Neural cell (in vitro differentiated cells): ENCODE measurements around the gene CDH4. TPM values are rescaled to one million over a fixed set of nuclear protein-coding genes. Genes with fewer than 3 reads are reported as not detected.

Experiments used
- H2AFZ ChIP-seq: fragments of 200-600, 300-800 bp; sonication (generic), shearing (Covaris generic); 2 replicates; pipeline ENCODE4 v1.6.0; 2014; ENCODE audit warnings: low read depth, mild to moderate bottlenecking, antibody characterized with exemption, low read length, moderate library complexity
- H3F3A ChIP-seq: fragments of 200-600 bp; shearing (Covaris generic); 2 replicates; pipeline ENCODE4 v1.6.1; 2016; ENCODE audit warnings: mild to moderate bottlenecking, moderate library complexity, mixed read lengths, antibody characterized with exemption, low read length; ENCODE audit not compliant: insufficient read depth, poor library complexity, severe bottlenecking
- H3K27ac ChIP-seq: fragments of 200-600, 300-800 bp; sonication (generic), shearing (Covaris generic); 2 replicates; pipeline ENCODE4 v1.5.1; 2014; ENCODE audit warnings: mild to moderate bottlenecking, low read length, moderate library complexity
- H3K27me3 ChIP-seq: fragments of 300-800, 200-600 bp; sonication (generic), shearing (Covaris generic); 2 replicates; pipeline ENCODE4 v1.6.0; 2014; ENCODE audit warnings: mild to moderate bottlenecking, low read depth, low read length, moderate library complexity; ENCODE audit not compliant: insufficient read depth
- H3K36me3 ChIP-seq: fragments of 300-800, 200-600 bp; sonication (generic), shearing (Covaris generic); 2 replicates; pipeline ENCODE4 v1.5.1; 2014; ENCODE audit warnings: mild to moderate bottlenecking, antibody characterized with exemption, low read length, moderate library complexity; ENCODE audit not compliant: insufficient read depth
- H3K4me2 ChIP-seq: fragments of 300-800, 200-600 bp; sonication (generic), shearing (Covaris generic); 2 replicates; pipeline ENCODE4 v1.6.0; 2014; ENCODE audit warnings: mild to moderate bottlenecking, low read length
- H3K4me3 ChIP-seq: fragments of 300-800, 200-600 bp; sonication (generic), shearing (Covaris generic); 2 replicates; pipeline ENCODE4 v1.5.1; 2014; ENCODE audit warnings: mild to moderate bottlenecking, low read length, moderate library complexity
- H3K79me2 ChIP-seq: fragments of 200-600 bp; shearing (Covaris generic); replicated peaks from 2 replicates; pipeline ENCODE4 v1.6.0; 2014; ENCODE audit warnings: mild to moderate bottlenecking, low read length, moderate library complexity; ENCODE audit not compliant: insufficient read depth
- H3K9ac ChIP-seq: fragments of 300-800, 200-600 bp; sonication (generic), shearing (Covaris generic); 2 replicates; pipeline ENCODE4 v1.6.1; 2016; ENCODE audit warnings: mild to moderate bottlenecking, low read length, mixed read lengths
- H3K9me2 ChIP-seq: fragments of 200-600 bp; shearing (Covaris generic); 2 replicates; pipeline ENCODE4 v1.6.1; 2016; ENCODE audit warnings: mild to moderate bottlenecking, low read length, mixed read lengths; ENCODE audit not compliant: insufficient read depth
- H3K9me3 ChIP-seq: fragments of 200-600, 300-800 bp; sonication (generic), shearing (Covaris generic); 2 replicates; pipeline ENCODE4 v1.6.1; 2016; ENCODE audit warnings: mild to moderate bottlenecking, mixed run types, low read length, moderate library complexity, mixed read lengths
- H4K20me1 ChIP-seq: fragments of 200-600 bp; shearing (Covaris generic); 2 replicates; pipeline ENCODE4 v1.6.1; 2016; ENCODE audit warnings: mild to moderate bottlenecking, mixed run types; ENCODE audit not compliant: insufficient read depth
- EP300 ChIP-seq: fragments of 450-650 bp; conservative IDR thresholded peaks from 2 replicates; pipeline ENCODE4 v1.6.1; 2014; ENCODE audit warnings: antibody characterized with exemption, mild to moderate bottlenecking, moderate library complexity; ENCODE audit not compliant: poor library complexity, severe bottlenecking
- EZH2 ChIP-seq: fragments of 200-600, 300-800 bp; shearing (Covaris generic), sonication (generic); IDR thresholded peaks from 2 replicates; pipeline ENCODE4 v1.6.1; 2014; ENCODE audit warnings: antibody characterized with exemption, low read length, borderline replicate concordance, mild to moderate bottlenecking; ENCODE audit not compliant: insufficient read depth, poor library complexity, severe bottlenecking
- MXI1 ChIP-seq: fragments of 450-650 bp; conservative IDR thresholded peaks from 2 replicates; pipeline ENCODE4 v1.6.1; 2014; ENCODE audit warnings: antibody characterized with exemption, mild to moderate bottlenecking; ENCODE audit not compliant: poor library complexity, severe bottlenecking
- POLR2AphosphoS5 ChIP-seq: IDR thresholded peaks from 2 replicates; pipeline ENCODE4 v1.6.1; 2012
- RAD21 ChIP-seq: fragments of 450-650 bp; conservative IDR thresholded peaks from 2 replicates; pipeline ENCODE4 v1.6.1; 2014; ENCODE audit warnings: antibody characterized with exemption, mild to moderate bottlenecking, moderate library complexity
- SMC3 ChIP-seq: fragments of 450-650 bp; conservative IDR thresholded peaks from 2 replicates; pipeline ENCODE4 v1.6.1; 2014; ENCODE audit warnings: antibody characterized with exemption, mild to moderate bottlenecking, moderate library complexity; ENCODE audit not compliant: poor library complexity
- TAF1 ChIP-seq: IDR thresholded peaks from 2 replicates; pipeline ENCODE4 v1.6.1; 2012; ENCODE audit warnings: low read depth
- polyA plus RNA-seq: library from polyadenylated mRNA; depleted of rRNA; stranded (reverse); fragments of >200 nt; gene quantifications from 2 replicates; pipeline ENCODE4 v1.2.3, GENCODE V29; 2014
- TF ChIP-seq, protein P1 (sequence below): IDR thresholded peaks from 2 replicates; pipeline ENCODE4 v1.6.1; 2012; ENCODE audit warnings: borderline replicate concordance
- TF ChIP-seq, protein P2 (sequence below): fragments of 450-650 bp; IDR thresholded peaks from 2 replicates; pipeline ENCODE4 v1.5.1; 2014; ENCODE audit warnings: antibody characterized with exemption, mild to moderate bottlenecking, moderate library complexity; ENCODE audit not compliant: poor library complexity, severe bottlenecking

The CDH4 gene
- polyA plus RNA-seq, 1 donor from 2014 or later, result 24.6 TPM

DNA sequence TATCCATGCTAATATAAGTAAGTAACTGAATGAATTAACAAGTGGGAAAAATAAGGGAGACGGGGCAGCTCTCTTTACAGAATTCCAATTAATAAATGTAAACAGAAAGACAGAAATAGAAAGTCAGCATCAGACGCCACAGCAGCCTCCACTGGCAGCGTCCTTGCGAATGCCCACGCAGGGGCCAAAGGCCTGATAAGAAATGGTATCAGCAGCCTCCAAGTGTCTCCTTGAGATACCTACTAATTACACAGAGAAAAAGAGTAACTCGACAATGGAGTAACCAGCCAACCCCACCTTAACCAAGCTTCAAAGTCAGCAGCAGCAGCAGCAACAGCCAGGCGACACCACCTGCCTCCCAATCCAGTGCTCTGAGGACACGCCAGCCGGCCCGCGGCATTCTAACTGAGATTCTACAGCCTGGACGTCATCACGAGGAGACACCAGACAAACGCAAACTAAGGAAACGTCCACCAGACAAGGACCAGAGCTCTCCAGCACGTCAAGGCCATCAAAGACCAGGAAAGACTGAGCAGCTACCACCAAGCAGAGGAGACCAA lies 734.8 kb downstream of the CDH4 start:
- peaks cover 4% of the 10 kb centered on the region for H3K36me3 ChIP-seq
- no peaks in the 10 kb centered on the region for H3K9me2 ChIP-seq
- no peaks in the 10 kb centered on the region for H3K9me3 ChIP-seq
- no peak overlapping the region for H2AFZ ChIP-seq
- H3K4me3 ChIP-seq, result no peak overlapping the region
- no peaks in the 10 kb centered on the region for H4K20me1 ChIP-seq
- no peak overlapping the region for H3K9ac ChIP-seq
- no peak for TF ChIP-seq POLR2AphosphoS5
- no peak for TF ChIP-seq SMC3
- TF ChIP-seq, protein P1, sequence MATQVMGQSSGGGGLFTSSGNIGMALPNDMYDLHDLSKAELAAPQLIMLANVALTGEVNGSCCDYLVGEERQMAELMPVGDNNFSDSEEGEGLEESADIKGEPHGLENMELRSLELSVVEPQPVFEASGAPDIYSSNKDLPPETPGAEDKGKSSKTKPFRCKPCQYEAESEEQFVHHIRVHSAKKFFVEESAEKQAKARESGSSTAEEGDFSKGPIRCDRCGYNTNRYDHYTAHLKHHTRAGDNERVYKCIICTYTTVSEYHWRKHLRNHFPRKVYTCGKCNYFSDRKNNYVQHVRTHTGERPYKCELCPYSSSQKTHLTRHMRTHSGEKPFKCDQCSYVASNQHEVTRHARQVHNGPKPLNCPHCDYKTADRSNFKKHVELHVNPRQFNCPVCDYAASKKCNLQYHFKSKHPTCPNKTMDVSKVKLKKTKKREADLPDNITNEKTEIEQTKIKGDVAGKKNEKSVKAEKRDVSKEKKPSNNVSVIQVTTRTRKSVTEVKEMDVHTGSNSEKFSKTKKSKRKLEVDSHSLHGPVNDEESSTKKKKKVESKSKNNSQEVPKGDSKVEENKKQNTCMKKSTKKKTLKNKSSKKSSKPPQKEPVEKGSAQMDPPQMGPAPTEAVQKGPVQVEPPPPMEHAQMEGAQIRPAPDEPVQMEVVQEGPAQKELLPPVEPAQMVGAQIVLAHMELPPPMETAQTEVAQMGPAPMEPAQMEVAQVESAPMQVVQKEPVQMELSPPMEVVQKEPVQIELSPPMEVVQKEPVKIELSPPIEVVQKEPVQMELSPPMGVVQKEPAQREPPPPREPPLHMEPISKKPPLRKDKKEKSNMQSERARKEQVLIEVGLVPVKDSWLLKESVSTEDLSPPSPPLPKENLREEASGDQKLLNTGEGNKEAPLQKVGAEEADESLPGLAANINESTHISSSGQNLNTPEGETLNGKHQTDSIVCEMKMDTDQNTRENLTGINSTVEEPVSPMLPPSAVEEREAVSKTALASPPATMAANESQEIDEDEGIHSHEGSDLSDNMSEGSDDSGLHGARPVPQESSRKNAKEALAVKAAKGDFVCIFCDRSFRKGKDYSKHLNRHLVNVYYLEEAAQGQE, result no peak
- no peak for TF ChIP-seq TAF1
- TF ChIP-seq EZH2, result no peak
- TF ChIP-seq MXI1, result no peak
- no peak for TF ChIP-seq RAD21
- no peak for TF ChIP-seq EP300
- no peaks in the 10 kb centered on the region for H3K79me2 ChIP-seq
- no peaks in the 10 kb centered on the region for H3F3A ChIP-seq
- no peaks in the 10 kb centered on the region for H3K27me3 ChIP-seq
- no peak overlapping the region for H3K4me2 ChIP-seq
- no peak overlapping the region for H3K27ac ChIP-seq

DNA sequence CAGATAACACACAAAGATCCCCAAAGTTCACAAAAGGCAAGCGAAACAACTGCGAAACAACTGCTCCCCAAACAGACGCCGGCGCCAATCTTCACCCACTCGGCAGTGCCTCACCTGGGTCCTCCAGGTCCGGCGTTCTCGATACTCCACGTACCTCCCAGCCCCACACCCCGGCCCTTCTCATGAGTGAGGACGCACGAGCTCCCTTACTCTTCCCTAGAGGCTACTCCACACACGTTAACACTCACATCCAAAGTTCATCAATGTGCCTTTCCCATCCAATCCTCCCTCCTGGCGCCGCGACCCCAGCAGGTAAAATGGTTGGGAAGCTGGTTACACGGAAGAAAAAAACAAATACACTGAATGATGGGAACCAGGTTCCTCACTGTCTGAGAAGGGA lies 736.6 kb downstream of the CDH4 start:
- Histone ChIP-seq H4K20me1 (no peaks in the 10 kb centered on the region), H3K36me3 (peaks cover 17% of the 10 kb centered on the region), H3K4me2 (no peak overlapping the region), H3K9ac (no peak overlapping the region), H3K9me2 (no peaks in the 10 kb centered on the region), H2AFZ (no peak overlapping the region), H3K27ac (no peak overlapping the region), H3K27me3 (no peaks in the 10 kb centered on the region), H3K79me2 (no peaks in the 10 kb centered on the region), H3K9me3 (no peaks in the 10 kb centered on the region), H3K4me3 (no peak overlapping the region), H3F3A (no peaks in the 10 kb centered on the region)
- TF ChIP-seq TAF1, result no peak
- no peak for TF ChIP-seq RAD21
- TF ChIP-seq POLR2AphosphoS5, result no peak
- TF ChIP-seq, protein P2, sequence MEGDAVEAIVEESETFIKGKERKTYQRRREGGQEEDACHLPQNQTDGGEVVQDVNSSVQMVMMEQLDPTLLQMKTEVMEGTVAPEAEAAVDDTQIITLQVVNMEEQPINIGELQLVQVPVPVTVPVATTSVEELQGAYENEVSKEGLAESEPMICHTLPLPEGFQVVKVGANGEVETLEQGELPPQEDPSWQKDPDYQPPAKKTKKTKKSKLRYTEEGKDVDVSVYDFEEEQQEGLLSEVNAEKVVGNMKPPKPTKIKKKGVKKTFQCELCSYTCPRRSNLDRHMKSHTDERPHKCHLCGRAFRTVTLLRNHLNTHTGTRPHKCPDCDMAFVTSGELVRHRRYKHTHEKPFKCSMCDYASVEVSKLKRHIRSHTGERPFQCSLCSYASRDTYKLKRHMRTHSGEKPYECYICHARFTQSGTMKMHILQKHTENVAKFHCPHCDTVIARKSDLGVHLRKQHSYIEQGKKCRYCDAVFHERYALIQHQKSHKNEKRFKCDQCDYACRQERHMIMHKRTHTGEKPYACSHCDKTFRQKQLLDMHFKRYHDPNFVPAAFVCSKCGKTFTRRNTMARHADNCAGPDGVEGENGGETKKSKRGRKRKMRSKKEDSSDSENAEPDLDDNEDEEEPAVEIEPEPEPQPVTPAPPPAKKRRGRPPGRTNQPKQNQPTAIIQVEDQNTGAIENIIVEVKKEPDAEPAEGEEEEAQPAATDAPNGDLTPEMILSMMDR, result no peak
- TF ChIP-seq EZH2, result no peak
- TF ChIP-seq, protein P1, result no peak
- TF ChIP-seq MXI1, result no peak
- TF ChIP-seq EP300, result no peak
- TF ChIP-seq SMC3, result no peak
